GM13977 (cell line): ENCODE results near the gene PHAF1.
A peak's percentile ranks its signal among the peaks of the same experiment; 100 is the strongest.

Source experiments
- DNase-seq: peaks from one replicate; pipeline ENCODE4 v3.0.0; 2012; ENCODE audit warnings: low spot score
- CTCF ChIP-seq: IDR thresholded peaks from 2 replicates; pipeline ENCODE4 v1.5.1; 2012; ENCODE audit warnings: mild to moderate bottlenecking, control low read depth; ENCODE audit not compliant: insufficient read depth; ENCODE audit errors: extremely low read depth, missing control alignments
- in situ Hi-C: fragments of 300-500 bp; cut with MboI; formaldehyde crosslinking; loops from one replicate; pipeline ENCODE4 v1.12.0; 2022; ENCODE audit warnings: low sequenced_read_pairs, low pct_unique_long_range_greater_than_20kb, mixed read lengths, inconsistent platforms; ENCODE audit not compliant: unreplicated experiment

Gene PHAF1

GRCh38 chr16:67109407-67110135, at the start of gene PHAF1:
Gene PHAF1, plus strand, starts transcription at chr16:67109941. Its CDS starts 235 bp downstream, at chr16:67110176.
- DNase-seq, result peak; percentile 100
- in situ Hi-C loops, result no loop called here
- TF ChIP-seq CTCF, result no peak

- no peak for TF ChIP-seq CTCF
- in situ Hi-C loops, result no loop called here
- no peak for DNase-seq
These were observed 46.7 kb upstream of the PHAF1 start for GRCh38 chr16:67063008-67063407.

- no peak for DNase-seq
- in situ Hi-C loops, result no loop called here
- no peak for TF ChIP-seq CTCF
These were observed 41.5 kb upstream of the PHAF1 start for GRCh38 chr16:67068212-67068753.

GRCh38 chr16:67071476-67072048, 38.2 kb upstream of the PHAF1 start:
- no peak for TF ChIP-seq CTCF
- in situ Hi-C loops, result no loop called here
- no peak for DNase-seq

GRCh38 chr16:67075331-67075730, 34.4 kb upstream of the PHAF1 start:
- DNase-seq, result no peak
- no peak for TF ChIP-seq CTCF
- in situ Hi-C loops, result no loop called here

- no peak for TF ChIP-seq CTCF
These were observed 31.9 kb upstream of the PHAF1 start for GRCh38 chr16:67077871-67078270.

More at GRCh38 chr16:67077871-67078270, 31.9 kb upstream of the PHAF1 start:
- in situ Hi-C loops, result no loop called here
- DNase-seq, result no peak
